AG10803 (cell line): Measurements from ENCODE around the gene CHIA.
"Not testable (repeated sequence)": the region's sequence is repeated elsewhere in the genome, so short reads cannot be mapped to it uniquely, and the experiment has no call there.

Source experiments
- DNase-seq: peaks from one replicate; pipeline ENCODE4 v3.0.0; 2010; ENCODE audit warnings: low read depth
- H3K4me3 ChIP-seq: 2 replicates; pipeline ENCODE4 v1.5.1; 2011; ENCODE audit warnings: mild to moderate bottlenecking, low read length, control low read depth
- TF ChIP-seq, protein P1 (sequence below): conservative IDR thresholded peaks from 2 replicates; pipeline ENCODE4 v1.5.1; 2011; ENCODE audit warnings: mild to moderate bottlenecking, low read length, control low read depth, inconsistent platforms

CHIA gene

DNA sequence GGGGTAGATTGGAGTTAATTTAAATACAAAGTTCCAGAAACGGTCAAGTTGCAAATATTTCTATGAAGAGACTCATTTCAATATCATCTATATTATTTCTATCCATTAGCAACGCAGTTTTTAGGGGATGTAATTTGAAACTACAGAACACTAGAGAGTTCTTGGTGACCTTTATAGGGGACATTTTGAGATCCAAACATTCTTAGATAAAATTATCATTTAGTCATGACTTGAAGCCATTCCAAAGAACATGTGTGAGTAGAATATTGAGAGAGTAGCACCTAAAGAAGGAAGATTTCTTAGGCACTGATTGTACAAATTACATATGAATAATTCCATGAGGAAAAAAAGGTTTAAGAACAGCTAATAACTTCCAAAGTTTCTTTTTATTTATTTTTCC is 19.0 kb downstream of the CHIA start:
- DNase-seq, result no peak
- no peak overlapping the region for H3K4me3 ChIP-seq
- TF ChIP-seq, protein P1, sequence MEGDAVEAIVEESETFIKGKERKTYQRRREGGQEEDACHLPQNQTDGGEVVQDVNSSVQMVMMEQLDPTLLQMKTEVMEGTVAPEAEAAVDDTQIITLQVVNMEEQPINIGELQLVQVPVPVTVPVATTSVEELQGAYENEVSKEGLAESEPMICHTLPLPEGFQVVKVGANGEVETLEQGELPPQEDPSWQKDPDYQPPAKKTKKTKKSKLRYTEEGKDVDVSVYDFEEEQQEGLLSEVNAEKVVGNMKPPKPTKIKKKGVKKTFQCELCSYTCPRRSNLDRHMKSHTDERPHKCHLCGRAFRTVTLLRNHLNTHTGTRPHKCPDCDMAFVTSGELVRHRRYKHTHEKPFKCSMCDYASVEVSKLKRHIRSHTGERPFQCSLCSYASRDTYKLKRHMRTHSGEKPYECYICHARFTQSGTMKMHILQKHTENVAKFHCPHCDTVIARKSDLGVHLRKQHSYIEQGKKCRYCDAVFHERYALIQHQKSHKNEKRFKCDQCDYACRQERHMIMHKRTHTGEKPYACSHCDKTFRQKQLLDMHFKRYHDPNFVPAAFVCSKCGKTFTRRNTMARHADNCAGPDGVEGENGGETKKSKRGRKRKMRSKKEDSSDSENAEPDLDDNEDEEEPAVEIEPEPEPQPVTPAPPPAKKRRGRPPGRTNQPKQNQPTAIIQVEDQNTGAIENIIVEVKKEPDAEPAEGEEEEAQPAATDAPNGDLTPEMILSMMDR, result no peak

DNA sequence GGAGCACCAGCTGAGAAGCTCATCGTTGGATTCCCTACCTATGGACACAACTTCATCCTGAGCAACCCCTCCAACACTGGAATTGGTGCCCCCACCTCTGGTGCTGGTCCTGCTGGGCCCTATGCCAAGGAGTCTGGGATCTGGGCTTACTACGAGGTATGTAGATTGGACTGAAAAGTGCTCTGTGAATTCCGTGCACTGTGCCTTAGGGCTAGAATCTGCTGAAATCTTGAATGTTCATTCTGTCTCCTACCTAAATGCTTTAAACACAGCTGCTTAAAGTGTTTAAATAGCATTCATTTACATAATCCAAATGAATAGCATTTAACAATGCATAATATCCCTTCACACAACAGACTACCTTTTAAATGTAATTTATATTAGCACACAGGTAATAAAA is 27.9 kb downstream of the CHIA start:
- H3K4me3 ChIP-seq, result no peak overlapping the region
- TF ChIP-seq, protein P1, result no peak

DNA sequence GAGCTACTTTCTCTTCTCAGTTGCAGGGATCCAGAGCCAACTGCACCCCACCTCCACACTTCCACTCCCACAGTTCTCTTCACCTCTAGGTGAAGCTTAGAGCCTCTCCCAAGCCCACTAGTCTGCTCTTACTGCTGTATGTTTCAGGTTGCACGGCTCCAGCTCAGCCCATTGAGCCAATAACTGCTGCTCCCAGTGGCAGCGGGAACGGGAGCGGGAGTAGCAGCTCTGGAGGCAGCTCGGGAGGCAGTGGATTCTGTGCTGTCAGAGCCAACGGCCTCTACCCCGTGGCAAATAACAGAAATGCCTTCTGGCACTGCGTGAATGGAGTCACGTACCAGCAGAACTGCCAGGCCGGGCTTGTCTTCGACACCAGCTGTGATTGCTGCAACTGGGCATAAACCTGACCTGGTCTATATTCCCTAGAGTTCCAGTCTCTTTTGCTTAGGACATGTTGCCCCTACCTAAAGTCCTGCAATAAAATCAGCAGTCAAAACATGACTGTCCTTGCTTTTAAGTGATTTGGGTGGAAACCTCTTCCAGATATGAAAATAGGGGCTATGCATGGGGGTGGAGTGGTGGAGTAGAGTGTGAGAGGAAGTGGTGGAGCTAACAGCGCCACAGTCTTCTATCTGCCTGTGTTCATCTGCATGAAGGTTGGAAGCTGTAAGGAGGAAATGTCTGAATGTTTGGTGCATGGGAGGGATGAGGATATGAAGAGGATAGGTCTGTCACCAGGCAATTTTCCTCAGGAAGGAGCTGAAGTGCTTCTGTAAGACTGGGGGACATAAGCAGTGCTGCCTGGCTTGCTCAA is 29.6 kb downstream of the CHIA start:
- no peak overlapping the region for H3K4me3 ChIP-seq
- TF ChIP-seq, protein P1, result no peak
- DNase-seq, result no peak

More for the DNA sequence above, 27.9 kb downstream of the CHIA start:
- DNase-seq, result no peak

DNA sequence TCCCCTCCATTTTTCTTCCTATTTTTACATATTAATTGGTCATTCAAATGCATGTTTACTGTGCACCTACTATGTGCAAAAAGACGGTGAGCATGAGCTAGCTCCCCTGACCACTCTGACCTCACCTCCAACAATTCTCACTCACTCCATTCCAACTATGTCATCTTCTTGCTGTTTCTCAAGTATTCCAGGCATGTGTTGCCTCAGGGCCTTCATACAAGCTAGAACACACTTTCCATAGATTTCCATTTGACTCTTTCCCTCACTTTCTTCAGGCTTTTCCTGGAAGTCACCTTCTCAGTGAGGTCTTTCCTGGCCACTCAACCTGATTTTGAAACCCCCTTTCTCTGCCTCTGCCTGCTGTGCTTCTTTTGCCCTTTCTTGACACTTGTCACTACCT is 32.6 kb downstream of the CHIA start:
- TF ChIP-seq, protein P1, result no peak
- no peak for DNase-seq
- H3K4me3 ChIP-seq, result no peak overlapping the region

DNA sequence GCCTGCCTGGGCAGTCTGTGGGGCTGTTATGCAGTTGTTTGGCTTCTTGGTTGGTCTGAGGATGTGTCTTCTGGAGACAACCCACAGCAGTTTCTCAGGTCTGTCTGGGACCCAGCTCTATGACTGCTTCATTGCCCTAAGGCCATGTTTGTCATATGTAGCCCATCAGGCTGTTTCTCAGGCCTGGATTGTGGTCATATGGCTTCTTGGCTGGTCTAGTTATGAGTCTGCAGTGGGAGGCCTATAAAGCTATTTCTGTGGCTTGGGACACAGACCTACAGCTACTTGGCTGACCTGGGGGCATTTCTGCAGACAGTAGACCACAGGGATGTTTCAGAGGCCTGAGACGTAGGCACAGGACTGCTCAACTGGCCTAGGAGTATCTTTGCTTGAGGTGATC is 41.5 kb downstream of the CHIA start:
- DNase-seq, result no peak
- TF ChIP-seq, protein P1, result no peak
- no peak overlapping the region for H3K4me3 ChIP-seq

DNA sequence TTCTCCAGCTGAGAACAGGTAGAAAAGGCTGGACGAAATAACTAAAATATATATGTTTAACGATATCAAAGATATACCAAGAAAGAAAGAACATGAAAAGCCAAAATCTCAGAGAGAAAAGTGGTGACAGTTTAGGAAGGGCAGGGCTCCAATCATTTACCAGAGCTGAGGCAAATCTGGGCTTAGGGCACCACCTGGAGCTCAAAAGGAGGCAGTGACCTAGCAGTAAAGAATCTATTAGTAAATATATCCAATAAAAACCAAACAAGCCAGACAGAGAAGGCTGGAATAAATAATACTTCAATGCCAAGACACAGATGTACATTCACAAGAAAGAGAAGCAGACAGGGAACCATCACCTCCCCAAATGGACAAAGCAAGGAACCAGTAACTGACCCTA is 43.5 kb downstream of the CHIA start:
- TF ChIP-seq, protein P1, result peak; percentile 78
- DNase-seq, result peak; percentile 51
- no peak overlapping the region for H3K4me3 ChIP-seq

DNA sequence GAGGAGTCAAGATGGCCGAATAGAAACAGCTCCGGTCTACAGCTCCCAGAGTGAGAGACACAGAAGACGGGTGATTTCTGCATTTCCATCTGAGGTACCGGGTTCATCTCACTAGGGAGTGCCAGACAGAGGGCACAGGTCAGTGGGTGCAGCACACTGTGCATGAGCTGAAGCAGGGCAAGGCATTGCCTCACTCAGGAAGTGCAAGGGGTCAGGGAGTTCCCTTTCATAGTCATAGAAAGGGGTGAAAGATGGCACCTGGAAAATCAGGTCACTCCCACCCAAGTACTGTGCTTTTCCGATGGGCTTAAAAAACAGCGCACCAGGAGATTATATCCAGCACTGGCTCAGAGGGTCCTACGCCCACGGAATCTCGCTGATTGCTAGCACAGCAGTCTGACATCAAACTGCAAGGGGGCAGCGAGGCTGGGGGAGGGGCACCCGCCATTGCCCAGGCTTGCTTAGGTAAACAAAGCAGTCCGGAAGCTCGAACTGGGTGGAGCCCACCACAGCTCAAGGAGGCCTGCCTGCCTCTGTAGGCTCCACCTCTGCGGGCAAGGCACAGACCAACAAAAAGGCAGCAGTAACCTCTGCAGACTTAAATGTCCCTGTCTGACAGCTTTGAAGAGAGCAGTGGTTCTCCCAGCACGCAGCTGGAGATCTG is 44.7 kb downstream of the CHIA start:
- H3K4me3 ChIP-seq, DNase-seq: not testable (repeated sequence)

DNA sequence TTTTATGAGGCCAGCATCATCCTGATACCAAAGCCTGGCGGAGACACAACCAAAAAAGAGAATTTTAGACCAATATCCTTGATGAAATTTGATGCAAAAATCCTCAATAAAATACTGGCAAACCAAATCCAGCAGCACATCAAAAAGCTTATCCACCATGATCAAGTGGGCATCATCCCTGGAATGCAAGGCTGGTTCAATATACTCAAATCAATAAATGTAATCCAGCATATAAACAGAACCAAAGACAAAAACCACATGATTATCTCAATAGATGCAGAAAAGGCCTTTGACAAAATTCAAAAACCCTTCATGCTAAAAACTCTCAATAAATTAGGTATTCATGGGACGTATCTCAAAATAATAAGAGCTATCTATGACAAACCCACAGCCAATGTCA is 48.2 kb downstream of the CHIA start:
- DNase-seq, H3K4me3 ChIP-seq: not testable (repeated sequence)
